C1 segment of cervical spinal cord (tissue), 14 donors: ENCODE results near the gene PIGW.
"Not testable (repeated sequence)": the region's sequence is repeated elsewhere in the genome, so short reads cannot be mapped to it uniquely, and the experiment has no call there.

Experiments used
- DNase-seq, 14 donors: peaks; one replicate each; lab custom pipeline; 2025; lab: John Stamatoyannopoulos, UW

The PIGW gene

GRCh38 chr17:36508439-36508838 is 26.3 kb upstream of the PIGW start:
- DNase-seq, result not testable (repeated sequence)

- no peak for DNase-seq
Measured at GRCh38 chr17:36509272-36509985, 25.4 kb upstream of the PIGW start.

- no peak for DNase-seq
Measured at GRCh38 chr17:36510636-36511035, 24.2 kb upstream of the PIGW start.

DNA sequence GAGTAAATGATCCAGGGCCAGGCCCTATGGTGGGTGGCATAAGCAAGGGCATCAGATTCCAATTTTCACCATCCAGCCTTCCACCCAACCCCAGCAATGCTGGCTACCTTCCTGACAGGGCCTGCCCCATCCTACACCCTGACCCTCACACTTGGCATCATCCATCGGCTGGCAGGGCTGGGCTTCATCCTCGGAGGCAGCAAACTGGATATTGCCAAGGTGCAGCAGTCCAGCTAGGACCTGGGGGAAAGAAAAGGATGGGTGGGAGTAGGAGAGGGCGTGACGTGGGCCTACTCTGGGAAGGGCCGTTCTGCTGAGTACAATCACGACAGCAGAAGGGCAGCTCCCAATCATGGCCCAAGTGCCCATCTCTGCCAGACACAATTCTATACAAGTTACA is 23.6 kb upstream of the PIGW start:
- DNase-seq, result no peak

DNA sequence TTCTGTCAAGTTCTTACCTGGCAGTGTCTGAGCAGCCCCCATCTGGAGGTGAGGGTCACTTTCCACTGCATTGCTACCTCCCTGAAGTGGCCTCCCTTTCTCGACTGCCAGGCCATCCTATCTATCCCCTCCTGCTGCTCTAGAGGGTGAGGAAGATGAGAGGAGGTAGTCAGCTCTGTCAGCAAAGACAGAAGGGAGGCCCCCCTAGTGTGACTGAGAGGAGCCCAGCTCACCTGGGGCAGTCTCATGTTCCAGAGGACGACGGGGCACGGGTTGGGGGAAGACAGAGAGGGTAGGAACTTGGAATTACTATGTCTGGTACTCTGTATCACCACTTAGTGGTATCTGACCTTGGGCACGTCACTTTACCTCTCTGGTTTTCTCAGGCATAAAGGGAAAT is 22.1 kb upstream of the PIGW start:
- DNase-seq, result no peak

GRCh38 chr17:36514856-36515255 is 19.9 kb upstream of the PIGW start:
- DNase-seq, result no peak

- no peak for DNase-seq
Measured at GRCh38 chr17:36515837-36516236, 18.9 kb upstream of the PIGW start.

DNA sequence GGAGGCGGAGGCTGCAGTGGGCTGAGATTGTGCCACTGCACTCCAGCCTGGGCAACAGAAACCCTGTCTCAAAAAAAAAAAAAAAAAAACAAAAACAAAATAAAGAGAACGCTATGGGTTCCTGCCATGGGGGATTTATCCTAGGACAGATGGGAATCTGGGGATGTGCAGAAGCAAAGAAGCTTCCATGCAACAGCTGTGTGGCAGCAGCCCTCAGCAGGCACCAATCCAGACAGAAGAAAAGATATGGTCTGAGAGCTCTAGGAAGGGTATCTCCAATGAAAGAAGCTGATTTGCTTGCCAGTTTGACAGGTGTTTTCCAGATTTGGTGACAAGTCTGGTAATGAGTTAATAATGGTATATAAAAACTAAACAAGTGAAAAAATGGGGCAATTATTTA is 11.7 kb upstream of the PIGW start:
- DNase-seq, result no peak

- no peak for DNase-seq
Measured at GRCh38 chr17:36524428-36524876, 10.3 kb upstream of the PIGW start.

DNA sequence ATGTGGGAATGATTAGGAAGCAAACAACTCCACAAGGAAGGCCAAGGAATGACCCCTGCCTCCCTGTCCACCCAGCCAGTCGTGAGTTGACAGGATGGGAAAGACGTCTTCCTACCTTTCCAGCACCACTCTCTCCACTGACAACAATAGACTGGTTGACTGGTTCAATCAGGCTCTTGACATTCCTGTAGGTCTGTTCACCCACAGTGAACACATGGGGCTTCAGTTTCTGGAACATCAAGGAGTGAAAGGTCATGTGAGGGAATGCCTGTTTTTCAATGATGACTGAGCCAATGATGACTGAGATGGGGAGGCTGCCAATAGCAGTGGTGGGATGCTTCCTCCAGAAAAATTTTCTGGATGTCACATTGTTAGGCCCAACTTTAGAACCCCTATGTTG is 9.7 kb upstream of the PIGW start:
- no peak for DNase-seq

DNA sequence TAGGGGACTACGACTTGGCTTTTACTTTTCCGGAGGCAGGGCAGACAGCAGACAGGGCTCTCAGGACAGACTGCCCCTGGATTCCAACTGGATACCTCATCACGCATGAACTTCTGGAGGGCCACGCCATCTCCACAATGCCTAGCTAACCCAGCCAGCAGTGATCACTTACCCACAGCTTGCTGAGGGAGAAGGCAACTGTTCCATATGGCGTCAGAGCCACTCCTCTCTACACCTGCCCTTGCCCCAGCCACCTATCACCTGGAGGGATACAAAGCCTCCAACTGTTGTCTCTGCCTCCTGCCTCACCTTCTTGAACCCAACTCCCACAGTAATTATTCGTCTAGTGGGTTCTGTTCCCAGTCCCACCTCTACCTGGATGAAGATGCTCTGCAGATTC is 8.9 kb upstream of the PIGW start:
- no peak for DNase-seq

GRCh38 chr17:36527621-36528250 is 7.1 kb upstream of the PIGW start:
- DNase-seq, result no peak

DNA sequence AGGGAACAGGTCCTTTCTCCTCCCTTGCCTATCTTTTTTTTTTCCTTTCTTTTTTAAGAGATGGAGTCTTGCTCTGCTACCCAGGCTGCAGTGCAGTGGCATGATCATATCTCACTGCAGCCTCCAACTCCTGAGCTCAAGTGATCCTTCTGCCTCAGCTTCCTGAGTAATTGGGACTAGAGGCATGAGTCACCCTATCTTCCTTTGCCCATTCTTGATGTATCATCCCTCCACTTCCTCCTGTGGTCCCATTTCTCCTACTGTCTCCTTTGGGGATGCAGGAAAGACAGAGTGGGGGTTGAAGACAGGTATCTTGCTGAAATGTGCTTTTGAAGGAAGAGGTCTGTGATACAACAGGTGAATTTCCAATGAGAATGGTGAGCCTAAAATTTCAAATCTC is 5.7 kb upstream of the PIGW start:
- no peak for DNase-seq

- no peak for DNase-seq
Measured at GRCh38 chr17:36532435-36532975, 2.3 kb upstream of the PIGW start.

DNA sequence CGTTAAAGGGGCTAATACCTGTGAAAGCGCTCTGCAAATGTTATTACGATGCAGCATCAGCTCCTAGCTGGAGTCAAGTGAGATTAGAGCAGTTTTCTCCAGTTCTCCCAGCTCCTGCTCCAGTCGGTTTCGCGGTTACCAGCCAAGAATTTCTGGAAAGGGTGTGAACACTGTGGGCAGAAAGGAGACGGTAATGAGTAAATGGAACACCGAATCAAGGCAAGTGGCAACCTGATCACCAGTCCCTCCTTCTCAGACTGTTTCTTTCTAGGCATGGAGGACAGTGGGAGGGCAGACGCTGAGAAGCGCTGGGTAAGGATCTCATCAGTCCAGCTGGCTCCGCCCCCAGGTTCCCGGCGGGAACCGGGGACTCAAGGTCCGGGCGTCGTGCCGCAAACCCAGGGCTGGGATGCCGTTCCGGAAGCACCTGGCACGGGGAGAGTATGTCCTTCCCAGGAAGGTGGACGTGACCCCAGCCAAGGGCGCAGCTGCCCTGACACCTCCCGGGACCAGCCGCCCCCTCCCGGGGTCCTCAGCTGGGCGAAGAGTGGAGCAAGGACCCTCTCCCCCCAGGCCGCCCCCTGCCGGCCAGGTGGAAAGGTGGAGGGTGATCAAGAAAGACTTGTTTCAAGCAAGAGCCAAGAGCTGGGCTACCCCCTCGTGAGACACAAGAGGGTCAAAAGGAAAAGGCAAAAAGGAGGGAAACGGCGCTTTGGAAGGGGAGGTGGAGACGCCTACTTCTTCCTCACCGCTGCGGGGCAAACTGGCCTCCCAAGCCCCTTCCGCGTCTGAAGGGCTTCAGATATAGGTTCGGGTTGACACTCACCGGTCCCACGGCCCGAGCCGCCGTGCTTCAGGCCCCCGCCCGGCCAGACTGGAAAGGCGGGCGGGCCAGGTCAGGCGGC is 600 bp upstream of the PIGW start:
- peak in 8 of 14 donors; percentile 31 to 55 (median 43) for DNase-seq

DNA sequence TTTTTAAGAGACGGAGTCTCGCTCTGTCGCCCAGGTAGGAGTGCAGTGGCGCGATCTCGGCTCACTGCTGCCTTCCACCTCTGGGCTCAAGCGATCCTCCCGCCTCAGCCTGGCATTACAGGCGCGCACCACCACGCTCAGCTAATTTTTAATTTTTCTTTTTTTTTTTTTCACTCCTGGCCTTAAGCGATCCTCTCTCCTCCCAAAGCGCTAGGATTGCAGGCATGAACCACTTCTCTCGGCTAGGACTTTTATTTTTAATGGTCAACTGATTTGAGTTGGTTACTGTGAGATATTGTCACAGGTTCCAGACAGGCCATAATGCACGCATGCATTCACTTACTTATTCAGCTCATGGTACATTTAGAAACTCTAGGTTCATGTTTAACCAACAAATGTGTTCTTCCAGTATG is 888 bp downstream of the PIGW start:
- no peak for DNase-seq

DNA sequence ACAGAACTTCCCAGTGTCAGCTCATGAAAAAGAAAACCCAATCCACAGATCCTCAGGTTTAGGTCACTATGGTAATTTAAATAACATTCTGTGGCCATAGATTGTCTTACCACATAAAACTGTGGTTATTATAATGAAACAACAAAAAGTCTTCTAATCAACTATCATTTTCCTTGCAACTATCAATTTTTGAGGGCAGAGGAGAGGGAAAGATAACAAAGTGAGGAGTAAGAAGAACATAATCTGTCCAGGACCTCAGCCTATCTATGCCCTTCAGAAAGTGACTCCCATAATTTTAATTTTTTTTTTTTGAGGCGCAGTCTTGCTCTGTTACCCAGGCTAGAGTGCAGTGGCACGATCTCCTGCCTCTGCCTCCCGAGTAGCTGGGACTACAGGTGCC is 5.9 kb downstream of the PIGW start:
- no peak for DNase-seq

DNA sequence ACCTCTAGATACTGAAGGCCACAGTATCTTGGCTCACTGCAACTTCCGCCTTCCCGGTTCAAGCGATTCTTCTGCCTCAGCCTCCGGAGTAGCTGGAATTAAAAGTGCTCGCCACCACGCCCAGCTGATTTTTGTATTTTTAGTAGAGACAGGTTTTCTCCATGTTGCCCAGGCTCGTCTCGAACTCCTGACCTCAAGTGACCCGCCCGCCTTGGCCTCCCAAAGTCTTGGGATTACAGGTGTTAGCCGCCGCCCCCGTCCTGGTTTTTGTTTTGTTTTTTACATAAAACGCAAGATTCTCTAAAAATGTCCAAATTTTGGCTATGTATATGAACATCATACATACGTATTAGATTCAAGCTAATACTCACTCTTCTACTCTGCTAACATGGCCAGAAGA is 8.0 kb downstream of the PIGW start:
- no peak for DNase-seq

DNA sequence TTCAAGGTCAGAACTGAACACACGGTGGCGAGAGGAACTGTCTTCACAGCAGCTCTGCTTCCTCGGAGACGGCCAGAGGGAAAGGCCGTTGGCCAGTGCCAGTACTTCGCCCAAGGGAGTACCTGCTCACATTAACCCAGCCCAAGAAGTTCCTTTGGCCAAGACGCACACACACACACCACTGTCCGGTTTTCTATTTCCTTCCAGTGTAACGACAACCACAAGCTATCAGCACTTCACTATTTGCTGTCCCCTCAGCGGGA is 9.2 kb downstream of the PIGW start:
- DNase-seq, result peak in 4 of 14 donors; percentile 25 to 51 (median 43)

- DNase-seq, result peak in 13 of 14 donors; percentile 63 to 95 (median 91)
Measured at GRCh38 chr17:36544307-36545076, 9.7 kb downstream of the PIGW start, which contains the start of gene GGNBP2. GGNBP2 (plus strand) TSS chr17:36544919; CDS start chr17:36545725, 806 bp downstream.

- DNase-seq, result peak in 10 of 14 donors; percentile 70 to 95 (median 92)
Measured at GRCh38 chr17:36545077-36545464, 10.3 kb downstream of the PIGW start.
